Activated CD4-positive, alpha-beta T cell treated with anti-CD3 and anti-CD28 coated beads, Interleukin-2, amount 50 U/mL, for 24 hours (primary cell): Measurements from ENCODE around the gene CEP97.
A peak's percentile ranks its signal among the peaks of the same experiment; 100 is the strongest.
"Not testable (repeated sequence)": the region's sequence is repeated elsewhere in the genome, so short reads cannot be mapped to it uniquely, and the experiment has no call there.

Experiments
- DNase-seq, 2 donors: peaks; one replicate each; pipeline ENCODE4 v3.0.0-alpha.2; 2020; ENCODE audit warnings: low read depth in 1 of 2, low spot score in 1 of 2

CEP97 gene

DNA sequence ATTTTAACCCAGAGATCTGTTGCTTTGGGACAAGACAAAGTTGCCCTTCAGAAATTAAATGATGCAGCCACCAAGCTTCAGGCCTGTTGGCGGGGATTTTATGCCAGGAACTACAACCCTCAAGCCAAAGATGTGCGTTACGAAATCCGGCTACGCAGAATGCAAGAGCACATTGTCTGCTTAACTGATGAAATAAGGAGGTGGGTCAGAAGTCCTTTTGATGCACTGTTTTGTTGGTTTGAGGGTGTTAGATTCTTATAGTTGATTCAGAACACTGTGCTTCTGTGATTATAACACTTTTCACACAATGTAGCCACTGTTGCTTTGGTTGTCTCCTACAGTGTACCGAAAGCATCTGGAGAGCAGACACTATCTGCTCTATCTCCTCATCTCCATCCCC lies 33.8 kb downstream of the CEP97 start:
- no peak for DNase-seq

DNA sequence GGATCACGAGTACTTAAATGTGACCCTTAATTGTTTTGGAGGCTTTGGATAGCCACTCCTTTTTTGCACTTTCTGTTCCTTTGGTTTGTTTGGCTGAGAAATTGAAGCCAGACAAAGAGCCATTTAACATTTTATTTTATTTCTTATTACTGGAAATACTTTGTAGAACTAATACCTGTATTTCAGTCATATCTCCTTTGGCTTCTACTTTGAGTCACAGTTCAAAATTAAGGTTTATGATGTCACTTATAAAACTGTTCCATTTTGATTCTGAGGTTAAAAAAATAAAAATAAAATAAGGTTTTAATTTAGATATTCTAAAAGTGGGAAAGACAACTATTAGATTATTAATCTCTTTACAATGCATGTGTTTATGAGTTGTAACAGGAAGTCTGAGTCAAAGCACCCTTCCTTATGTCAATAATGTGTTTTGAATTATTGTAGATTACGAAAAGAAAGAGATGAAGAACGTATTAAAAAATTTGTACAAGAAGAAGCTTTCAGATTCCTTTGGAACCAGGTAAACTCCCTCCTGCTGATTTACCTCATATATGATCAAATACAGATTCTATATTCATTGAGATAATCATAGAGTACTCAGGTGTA lies 37.7 kb downstream of the CEP97 start:
- DNase-seq = no peak

DNA sequence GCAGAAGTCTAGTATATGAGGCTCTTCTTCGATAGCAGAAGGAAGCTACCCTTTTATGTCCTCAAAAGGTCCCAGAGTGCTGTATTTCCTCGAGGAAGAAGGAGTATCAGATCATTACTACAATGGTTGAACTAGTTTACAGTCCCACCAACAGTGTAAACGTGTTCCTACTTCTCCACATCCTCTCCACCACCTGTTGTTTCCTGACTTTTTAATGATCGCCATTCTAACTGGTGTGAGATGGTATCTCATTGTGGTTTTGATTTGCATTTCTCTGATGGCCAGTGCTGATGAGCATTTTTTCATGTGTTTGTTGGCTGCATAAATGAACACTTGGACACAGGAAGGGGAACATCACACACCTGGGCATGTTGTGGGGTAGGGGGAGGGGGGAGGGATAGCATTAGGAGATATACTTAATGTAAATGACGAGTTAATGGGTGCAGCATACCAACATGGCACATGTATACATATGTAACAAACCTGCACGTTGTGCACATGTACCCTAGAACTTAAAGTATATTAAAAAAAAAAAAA lies 53.4 kb downstream of the CEP97 start:
- not testable (repeated sequence) for DNase-seq

DNA sequence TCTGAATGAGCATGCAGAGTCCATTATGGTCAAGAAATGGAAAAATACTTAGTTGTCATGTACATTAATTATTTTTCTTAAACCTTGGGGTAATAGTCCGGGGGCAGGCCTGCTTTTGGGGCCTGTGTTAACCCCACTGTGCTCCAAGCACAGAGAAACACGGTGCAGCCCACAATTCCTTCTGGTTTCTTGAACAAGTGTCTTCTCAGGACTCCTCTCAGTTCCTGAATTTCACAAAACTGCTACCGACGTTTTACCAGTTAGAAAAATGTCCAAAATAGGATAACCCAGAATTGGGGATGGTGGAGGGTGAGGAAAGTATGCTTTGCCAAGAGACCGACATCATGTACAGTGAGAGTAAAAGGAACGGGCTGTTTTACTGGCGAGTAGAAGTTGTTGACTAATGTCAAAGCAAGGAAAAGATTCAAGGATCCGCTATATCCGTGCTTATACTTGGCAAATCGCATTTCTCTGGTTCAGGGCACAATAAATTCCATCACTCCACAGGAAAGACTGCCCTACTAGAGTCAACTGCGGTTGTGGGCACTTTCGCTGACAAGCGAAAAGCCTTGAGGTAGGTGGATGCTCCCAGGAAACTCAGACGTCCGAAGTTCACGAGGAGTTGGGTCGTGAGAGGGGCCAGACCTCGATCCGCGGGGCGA lies 54.1 kb downstream of the CEP97 start:
- DNase-seq = no peak

DNA sequence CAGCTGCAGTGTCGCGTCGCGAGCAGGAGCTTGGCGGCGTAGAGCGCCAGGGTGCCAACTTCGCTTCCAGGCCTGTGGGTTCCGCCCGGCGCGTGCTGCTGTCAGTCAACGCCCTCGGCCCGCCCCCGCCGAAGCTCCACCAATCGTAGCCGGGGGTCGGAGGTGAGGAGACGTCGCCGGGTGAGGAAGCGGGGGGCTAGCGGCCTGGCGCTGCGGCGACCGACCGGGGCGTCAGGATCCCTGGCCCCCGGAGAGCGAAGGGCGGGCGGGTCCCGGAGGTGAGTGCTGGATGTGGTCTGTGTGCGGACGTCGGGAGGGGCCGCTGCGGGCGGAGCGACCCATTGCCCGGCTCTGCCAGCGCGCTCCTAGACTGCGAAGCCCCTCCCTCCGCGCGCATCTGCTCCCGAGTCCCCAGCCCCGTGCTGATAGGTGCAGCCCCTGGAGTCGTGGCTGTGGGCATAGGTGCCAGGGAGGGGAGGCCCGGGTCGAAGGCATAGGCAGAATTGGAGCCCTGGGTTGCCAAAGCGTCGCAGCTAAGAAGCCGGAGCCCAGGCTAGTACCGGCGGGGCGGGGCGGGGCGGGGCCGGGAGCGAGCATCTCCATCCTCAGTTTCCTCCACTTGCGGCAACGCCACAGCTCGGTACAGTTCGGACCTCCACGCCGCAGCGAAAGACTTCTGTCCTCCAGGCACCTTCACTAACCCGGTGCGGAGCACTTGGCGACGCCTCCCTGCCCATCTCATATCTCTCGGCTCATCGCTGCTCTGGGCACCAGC lies 54.8 kb downstream of the CEP97 start, which contains the start of gene NXPE3:
Gene NXPE3 (plus strand): TSS at position 165 of the 775 bp plus-strand sequence. CDS start 6,386 bp downstream, outside the sequence.
- DNase-seq = peak; percentile 86 to 89

DNA sequence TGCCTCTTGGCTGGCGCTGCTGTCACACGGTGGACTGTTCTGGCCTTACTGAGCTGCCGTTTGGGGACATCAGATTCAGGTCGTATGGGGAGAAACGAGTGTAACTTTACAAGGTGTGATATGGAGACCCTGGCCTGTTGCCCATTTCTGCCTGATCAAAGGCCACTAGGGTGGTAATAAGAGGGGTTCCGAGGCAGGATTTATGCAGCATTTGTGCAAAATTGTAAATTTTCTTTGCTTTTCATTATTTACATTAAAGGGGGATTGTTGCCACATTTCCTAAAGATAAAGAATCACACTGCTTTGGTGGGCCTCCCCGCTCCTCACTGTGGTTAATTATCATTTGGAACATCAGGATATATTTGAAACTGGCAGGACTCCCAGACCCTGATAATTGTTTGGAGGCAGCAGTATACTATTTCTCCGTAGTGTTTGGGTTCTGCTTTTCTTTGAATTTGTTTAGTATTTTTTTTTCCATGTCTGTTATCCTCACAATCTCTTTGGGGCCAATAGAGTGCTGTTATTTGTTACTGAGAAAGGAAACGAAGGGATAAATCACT lies 55.5 kb downstream of the CEP97 start:
- DNase-seq = no peak

DNA sequence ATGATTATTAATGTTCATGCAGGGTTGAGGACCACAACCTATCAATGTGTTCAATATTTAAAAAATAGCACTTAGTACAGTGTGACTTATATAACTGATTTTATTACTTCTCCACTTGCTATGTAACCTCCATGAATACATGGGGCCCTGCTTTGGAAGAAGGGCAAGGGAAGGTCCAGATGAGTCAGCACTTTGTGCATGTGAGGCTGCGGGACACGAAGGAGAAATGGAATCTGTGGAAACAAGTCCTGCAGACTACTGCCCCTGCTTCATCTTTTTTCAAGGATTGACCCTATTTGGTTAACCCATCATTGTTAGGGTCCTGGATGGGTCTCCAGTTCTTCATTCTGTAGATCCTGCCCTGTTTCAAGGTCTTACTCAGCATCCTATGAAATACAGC lies 56.2 kb downstream of the CEP97 start:
- no peak for DNase-seq

DNA sequence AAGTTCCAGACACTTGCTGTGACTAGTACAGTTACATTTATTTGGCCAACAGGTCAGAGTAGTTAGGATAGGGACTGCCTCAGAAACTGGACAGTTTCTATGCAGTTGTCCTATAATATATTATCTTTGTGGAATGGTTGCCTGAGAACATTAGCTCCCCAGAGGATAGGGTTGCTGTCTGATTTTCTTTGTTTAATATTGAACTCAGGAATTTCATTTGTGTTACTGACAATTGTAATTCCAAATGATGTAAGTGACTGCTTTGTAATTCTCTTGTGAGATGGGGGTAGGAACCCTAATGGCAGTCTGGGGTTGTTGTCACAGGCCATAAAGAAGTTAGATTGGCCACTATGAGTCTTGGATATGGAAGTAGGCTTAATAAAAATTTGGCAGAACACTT lies 56.8 kb downstream of the CEP97 start:
- no peak for DNase-seq

DNA sequence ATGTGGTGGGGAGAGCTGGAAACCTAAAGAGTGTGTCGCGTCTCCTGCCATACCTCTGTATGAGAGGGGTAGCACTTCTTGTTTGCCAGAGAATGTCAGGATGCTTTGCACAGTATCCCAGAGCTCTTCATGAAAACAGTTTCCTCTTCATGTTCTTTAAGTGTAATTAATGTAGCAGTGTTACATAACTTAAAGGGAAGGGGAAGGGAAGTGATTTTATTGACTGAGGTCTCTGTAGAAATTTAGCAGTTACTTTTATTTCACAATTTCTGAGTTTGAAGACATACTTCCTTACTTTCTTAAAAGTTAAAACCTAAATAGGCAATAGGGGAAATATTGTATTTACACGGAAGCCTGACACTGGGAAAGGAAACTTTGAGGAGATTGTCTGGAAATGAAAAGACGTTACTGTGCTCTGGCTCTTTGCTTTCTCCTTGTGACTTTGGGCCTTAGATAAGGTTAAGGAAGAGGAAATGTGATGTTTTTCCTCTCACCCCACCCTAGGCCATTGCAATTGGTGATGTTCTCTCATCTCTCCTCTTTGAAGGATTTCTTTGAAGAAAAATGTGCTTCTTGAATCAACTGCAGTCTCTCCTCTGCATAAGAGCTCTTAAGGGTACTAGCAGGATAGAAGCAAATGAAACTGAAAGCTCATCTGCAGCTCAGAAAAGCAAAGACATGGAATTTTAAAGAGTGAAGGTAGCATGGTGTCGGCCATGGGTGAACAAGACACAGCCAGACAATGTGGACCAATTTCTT lies 60.6 kb downstream of the CEP97 start:
- DNase-seq = no peak

DNA sequence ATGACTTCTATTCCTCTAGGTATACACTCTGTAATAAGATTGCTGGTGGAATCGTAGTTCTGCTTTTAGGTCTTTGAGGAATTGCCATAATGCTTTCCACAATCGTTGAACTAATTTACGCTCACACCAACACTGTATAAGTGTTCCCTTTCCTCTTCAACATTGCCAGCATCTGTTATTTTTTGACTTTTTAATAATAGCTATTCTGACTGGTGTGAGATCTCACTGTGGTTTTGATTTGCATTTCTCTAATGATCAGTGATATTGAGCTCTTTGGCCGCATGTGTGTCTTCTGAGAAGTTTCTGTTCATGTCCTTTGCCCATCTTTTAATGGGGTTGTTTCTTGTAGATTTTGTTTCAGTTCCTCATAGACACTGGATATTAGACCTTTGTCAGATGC lies 67.4 kb downstream of the CEP97 start:
- no peak for DNase-seq

DNA sequence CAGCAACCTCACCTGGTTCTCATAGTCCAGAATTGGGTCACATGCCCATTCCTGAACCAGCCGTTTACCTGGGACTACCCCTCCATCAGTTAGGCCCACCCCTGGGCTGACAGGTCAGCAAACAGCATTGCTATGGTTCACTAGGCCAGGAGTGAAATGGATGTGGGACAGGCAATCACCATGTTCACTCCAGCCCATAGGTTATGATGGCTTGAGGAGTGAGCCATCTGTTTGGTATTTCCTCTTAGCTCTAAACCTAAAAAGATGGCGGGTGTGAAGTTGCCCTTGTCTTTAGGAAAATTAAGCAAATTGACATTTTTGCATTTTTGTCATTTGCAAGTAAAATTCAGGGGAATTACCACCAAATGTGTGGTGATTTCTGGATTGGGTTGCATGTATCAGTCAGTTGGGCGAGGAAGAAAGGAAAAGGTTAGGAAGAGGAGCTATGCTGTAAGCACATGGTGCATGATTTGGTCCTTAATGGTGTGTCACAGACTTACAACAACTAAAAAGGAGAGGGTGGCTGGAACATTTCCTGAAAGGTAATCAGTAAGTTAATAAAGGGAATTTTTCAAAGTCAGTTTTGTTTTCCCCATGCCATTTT lies 71.8 kb downstream of the CEP97 start:
- DNase-seq = no peak

DNA sequence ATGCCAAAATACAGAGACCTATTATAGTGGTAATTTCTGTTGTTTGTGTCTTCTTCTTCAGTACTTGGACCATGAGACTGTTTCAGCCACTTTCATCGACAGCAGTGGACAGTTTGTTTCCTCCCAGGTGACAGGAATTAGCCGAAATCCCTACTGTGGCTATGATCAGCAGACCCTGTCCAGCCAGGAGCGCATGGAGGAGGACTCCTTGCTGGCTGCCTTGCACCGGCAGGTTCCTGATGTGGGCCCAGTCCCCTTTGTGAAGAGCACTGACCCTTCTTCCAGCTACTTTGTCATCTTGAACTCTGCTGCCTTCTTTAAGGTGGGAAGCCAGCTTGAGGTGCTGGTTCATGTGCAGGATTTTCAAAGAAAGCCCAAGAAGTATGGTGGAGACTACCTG lies 76.8 kb downstream of the CEP97 start:
- DNase-seq = no peak

DNA sequence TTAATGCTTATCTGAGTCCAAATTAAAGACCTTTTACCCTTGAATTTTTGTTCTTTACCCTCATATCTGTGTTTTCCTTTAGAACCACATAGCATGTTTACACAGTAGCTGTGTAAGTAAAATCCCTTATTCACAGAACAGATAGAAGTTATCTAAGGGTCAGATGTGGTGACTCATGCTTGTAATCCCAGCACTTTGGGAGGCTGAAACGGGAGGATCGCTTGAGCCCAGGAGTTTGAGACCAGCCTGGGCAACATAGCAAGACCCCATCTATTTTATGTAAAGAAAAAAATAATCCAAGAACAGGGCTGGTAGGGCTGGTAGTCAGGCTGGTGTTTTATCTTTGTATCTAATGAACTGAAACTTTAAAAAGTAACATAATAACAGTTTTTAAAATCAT lies 77.8 kb downstream of the CEP97 start:
- no peak for DNase-seq

DNA sequence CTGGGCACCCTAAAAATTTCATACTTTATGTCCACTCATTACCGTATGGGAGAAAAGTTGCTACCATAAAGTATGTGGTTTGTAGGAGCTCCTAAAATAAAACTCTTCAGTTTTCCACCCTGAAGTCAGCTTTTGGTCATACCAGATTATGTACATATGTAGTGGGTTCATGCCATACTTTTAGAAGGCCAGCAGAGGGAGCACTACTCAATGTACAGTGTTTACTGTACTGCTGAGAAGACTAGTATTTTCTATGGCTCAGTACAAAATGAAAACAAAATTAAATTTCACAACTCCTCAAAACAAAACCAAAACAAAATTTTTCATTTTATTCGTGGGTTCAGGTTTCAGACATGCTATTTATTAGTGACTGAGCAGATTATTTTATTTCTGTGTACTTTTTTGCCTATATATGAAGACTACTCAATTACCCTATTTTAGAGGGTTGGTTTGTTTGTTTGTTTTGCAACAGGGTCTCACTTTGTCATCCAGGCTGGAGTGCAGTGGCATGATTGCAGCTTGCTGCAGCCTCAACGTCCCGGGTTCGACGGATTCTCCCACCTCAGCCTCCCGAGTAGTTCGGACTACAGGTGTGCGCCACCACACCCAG lies 78.9 kb downstream of the CEP97 start:
- peak in 1 of 2 donors; percentile 70 for DNase-seq

DNA sequence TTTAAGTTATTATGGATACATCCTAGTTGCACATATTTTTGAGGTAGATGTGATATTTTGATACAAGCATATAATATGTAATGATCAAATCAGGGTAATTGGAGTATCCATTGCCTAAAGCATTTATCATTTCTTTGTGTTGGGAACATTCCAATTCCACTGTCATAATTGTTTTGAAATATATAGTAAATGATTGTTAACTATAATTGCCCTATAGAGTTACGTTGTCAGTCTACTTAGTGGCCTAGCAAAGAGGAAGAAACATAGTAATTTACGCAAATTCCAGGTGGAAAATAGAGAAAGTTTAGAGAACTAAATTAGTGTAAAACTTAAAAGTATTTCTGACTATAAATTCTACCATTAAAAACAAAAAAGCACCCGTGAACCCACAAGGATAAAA lies 79.5 kb downstream of the CEP97 start:
- DNase-seq = no peak

DNA sequence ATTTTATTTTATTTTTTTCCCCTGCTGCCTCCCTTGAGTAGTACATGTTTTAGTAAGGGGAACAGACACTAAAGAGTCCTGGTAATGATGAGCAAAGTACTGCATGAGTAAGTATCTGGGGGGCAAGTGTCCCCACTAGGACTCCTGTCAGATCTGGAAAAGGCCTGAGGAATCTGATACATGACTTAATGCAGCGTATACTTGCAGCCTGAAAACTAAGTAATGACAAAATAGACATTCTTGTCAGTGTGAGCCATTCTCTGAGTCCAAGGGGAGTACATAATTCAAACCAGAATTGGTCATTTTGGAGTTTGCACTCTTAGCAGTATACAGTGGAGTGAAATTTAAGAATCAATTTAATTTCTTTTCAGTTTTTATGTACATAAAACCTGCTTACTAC lies 82.1 kb downstream of the CEP97 start:
- DNase-seq = no peak

DNA sequence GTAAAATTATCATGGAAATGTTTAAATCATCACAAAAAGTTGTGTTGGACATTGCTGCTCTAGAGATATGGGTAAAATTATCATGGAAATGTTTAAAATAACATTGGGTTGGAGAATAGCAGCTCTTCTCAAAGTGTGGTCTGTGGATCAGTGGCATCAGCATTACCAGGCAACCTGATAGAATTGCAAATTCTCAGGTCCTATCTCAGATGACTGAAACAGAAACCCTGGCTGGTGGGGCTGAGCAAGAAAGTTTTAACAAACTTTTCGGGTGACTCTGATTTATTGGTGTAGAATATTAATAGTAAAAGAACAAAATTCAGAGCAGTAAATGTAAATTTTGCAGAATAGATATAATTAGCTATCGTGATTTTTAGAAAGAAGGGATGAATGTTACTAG lies 83.5 kb downstream of the CEP97 start:
- no peak for DNase-seq

DNA sequence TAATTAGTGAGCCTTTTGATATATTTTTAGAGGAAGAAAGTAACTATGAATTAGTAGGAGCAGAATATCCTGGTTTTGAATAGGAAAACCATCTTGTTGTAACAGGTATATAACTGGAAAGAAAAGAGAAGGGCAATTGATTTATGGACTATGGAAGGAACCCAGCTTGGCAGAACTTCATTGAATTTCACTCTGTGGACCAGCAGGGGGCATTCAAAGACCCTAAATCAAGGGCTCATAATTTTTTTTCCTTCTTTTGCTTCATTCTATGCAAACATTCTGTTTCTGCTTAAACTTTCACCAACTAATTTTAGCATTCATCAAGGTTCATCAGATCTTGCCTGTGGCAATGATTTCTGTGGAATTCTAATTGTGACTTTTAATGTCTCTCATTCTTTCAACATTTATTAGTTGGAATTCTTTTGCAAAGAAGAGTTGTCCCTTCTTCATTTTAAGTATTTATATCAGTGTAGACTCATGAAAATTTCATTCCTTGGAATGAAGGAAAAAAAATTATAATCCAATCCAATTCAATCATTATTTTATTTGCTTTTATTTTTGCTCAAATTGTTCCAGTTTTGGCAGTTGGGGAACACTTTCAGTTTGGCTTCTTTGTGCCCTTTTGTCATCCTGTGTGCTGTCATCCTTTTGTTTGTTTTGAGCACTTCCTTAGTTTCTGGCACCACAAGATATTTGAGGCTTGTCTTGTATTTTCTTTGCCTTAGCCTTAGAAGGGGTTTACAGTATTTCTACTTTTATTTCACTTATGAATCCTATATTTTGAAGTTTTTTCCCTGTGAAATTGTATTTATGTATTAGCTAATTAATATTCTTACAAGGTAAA lies 85.0 kb downstream of the CEP97 start:
- peak in 1 of 2 donors; percentile 27 for DNase-seq

DNA sequence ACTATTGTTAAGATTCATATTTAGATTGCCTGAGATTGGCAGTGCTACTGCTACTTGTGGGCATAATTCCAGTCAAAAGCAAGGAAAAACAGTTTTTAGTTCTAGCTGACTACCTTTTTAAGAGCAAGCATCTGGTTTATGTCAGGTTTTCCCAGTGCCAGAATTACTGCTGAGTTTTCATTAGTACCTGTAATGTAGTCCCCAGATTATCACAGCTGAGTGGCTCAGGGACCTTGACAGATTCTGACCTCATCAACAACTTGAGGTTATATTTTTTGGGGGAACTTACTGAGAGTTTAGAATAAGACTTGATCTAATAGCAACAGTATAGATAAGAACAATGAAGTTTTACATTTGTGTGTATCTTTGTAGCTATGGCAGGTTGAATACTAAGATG lies 85.6 kb downstream of the CEP97 start:
- DNase-seq = no peak
